Left colon (tissue), 2 donors: Measurements from ENCODE around the gene ANAPC15. TPM values are rescaled to one million over a fixed set of nuclear protein-coding genes. Genes with fewer than 3 reads are reported as not detected.
A peak's percentile ranks its signal among the peaks of the same experiment; 100 is the strongest.

Experiments
- ATAC-seq: fragments of 200-7000 bp; cut with Tn5 transposase; one replicate; pipeline ENCODE4 v1.9.1; 2020; ENCODE audit warnings: mild to moderate bottlenecking, moderate library complexity
- DNase-seq, 2 donors: peaks; one replicate each; pipeline ENCODE4 v3.0.0-alpha.2; 2020
- intact Hi-C, 2 donors: fragments of 100-400 bp; cut with DNase I in 1 of 2; cut with micrococcal nuclease in 1 of 2; formaldehyde crosslinking; loops; one replicate each; pipeline versions ENCODE4 v1.11.2 to v1.14.0; 2022; cut with DNase I, micrococcal nuclease
- total RNA-seq, 2 donors: library from RNA; stranded (reverse); fragmentation: NEBNext Ultra II Directional; extraction: Animal tissue kit (Norgen Biotek cat#: 25700); gene quantifications; one replicate each; pipeline ENCODE4 v1.2.1, GENCODE V29; 2021
- donor health status: DM: no; HTN: no; CAD: no.
- donor health status: DM: yes; HTN: yes; CAD: no.

The ANAPC15 gene
- total RNA-seq, 2 donors from 2014 or later, result 44.2 to 49.8 TPM

DNA sequence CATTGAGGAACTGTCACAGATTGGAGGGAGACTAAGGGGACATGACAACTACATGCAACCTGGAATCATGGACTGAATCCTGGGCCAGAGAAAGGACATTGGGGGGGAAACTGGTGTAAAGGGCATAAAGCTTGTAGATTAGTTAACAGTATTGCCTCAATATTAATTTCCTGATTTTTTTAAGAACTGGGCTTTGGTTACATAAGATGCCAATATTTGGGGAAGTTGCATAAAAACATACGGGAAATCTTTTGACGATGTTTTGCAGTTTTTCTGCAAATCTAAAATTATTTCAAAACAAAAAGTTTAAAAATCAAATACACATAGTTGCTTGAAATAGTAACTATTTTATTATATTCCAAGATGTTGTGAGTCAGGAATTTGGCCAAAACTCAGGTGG lies 20.2 kb upstream of the ANAPC15 start:
- ATAC-seq, result no peak
- intact Hi-C loops, result no loop called here

DNA sequence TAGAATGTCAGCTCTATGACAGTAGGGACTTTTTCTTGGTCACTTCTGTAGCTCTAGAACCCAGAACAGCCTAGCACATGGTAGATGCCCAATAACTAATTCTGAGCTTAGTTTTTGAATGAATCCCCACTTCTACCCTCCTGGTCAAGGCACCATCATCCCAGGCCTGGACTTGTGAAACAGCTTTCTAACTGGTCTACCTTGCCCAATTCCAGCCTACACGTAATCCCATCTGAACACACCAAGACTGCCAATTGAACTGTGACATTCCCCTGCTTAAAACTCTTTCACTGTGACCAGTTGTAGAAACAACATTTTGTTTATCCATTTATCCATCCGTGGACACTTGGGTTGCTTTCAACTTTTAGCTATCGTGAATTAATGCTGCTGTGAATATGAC lies 16.9 kb upstream of the ANAPC15 start:
- intact Hi-C loops, result no loop called here
- ATAC-seq, result no peak
- no peak for DNase-seq

More for the DNA sequence above, 20.2 kb upstream of the ANAPC15 start:
- DNase-seq, result no peak

DNA sequence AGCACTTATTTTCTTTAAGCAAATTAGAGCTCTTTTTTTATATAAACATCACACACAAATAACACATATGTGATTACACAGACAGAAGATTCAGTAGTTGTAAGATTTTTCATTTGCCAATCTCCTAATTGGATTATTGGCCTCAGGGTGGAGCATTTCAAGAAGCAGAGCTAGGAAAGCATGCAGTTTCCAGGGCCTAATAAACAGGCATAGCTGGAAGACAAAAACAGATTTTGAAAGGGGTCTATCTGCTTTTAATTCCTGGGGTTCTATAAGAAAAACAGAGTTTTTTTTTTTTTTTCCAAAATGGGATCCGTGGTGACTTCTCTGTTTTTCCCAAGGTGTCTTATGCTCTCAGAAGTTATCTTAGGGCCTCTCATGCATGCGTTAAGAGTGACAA lies 15.4 kb upstream of the ANAPC15 start:
- no peak for DNase-seq
- intact Hi-C loops, result no loop called here
- no peak for ATAC-seq

DNA sequence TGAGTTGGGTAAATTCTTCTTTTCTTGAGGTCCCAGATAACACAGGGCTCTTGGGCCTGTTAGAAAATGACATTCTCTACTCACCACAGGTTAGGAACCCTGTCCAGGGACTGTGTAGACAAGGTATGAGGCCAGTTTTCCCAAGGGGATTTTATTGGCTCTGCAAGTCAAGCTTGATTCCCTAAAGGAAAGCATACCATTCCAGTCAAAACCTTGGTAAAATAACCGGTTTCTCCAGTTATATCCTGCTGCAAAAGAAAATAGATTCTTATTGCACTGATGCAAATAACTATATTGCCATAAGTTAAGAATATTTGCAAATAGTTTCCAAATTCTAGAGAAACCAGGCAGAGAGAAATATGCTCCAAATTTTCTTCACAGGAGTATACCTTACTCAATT lies 13.5 kb upstream of the ANAPC15 start:
- no peak for DNase-seq
- ATAC-seq, result no peak
- intact Hi-C loops, result no loop called here

DNA sequence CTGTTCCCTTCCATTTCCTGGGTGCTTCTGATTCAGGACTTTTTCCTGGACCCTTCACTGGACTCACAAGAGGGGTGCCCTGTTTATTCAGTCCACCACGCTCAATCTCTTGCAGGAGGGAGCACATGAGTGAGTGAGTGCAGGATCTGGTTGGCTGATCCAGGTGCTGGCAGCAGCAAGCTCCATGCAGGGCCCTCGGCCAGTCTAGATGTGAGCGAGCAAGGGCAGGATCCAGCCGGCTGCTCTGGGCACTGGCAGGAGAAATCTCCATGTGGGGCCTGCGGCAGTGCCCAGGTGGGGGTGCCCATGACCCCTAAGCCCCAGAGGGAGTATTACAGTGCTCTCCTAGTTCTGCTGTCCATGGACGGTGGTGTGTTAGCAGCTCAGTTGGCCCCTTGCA lies 11.6 kb upstream of the ANAPC15 start:
- intact Hi-C loops, result no loop called here
- DNase-seq (no peak), ATAC-seq (no peak)

DNA sequence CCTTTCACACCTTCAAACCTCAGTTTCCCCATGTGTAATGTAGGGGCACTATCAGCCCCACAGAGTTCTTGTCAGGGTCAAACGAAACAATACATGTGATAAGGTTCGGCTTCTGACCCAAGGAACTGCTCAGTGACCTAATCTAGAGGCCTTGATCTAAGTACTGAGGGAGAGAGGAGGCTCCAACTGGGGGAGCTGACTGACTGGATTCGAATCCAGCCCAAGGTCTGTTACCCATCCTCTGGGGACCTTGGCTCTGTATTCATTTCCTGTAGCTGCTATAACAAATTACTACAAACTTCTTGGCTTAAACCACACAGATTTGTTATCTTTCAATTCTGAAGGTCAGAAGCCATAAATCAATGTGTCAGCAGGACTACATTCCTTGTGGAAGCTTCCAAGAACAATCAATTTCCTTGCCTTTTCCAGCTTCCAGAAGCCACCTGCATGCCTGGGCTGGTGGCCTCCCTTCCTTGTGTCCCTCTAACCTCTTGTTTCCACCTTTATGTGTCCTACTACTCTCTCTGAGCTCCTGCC lies 10.7 kb upstream of the ANAPC15 start:
- intact Hi-C loops, result no loop called here
- ATAC-seq (no peak), DNase-seq (no peak)

DNA sequence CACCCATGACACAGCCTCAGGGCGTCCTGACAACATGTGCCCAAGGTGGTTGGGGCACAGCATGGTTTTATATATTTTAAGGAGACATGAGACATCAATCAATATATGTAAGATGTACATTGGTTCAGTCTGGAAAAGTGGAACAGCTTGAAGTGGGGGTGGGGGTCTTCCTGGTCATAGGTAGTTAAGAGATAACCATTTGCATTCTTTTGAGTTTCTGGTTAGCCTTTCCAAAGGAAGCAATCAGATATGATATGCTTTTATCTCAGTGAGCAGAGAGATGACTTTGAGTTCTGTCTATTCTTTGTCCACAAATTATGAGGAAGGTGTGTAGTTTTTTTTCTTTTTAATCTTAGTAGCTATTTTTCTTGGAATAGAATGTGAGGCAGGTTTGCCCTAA lies 10.1 kb upstream of the ANAPC15 start:
- ATAC-seq (no peak), DNase-seq (no peak)
- intact Hi-C loops, result no loop called here

DNA sequence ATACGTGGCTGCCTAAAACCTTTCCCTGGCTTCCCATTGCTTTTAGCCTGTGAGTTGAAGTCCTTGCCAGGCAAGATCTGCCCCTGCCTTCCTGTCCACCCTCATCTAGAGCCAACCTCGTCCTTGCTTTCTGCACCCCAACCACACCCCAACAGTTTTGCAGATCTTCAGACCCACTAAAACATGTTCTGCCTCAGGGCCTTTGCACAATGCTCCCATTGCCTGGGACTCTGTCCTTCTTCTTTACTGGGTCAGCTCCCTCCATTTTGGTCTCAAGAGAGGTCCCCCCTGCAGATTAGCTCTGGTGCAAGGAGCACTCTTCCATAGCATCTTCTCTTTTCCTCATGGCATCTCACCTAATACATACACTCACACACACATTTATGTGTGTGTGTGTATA lies 8.4 kb upstream of the ANAPC15 start:
- no peak for DNase-seq
- ATAC-seq, result no peak
- intact Hi-C loops, result no loop called here

DNA sequence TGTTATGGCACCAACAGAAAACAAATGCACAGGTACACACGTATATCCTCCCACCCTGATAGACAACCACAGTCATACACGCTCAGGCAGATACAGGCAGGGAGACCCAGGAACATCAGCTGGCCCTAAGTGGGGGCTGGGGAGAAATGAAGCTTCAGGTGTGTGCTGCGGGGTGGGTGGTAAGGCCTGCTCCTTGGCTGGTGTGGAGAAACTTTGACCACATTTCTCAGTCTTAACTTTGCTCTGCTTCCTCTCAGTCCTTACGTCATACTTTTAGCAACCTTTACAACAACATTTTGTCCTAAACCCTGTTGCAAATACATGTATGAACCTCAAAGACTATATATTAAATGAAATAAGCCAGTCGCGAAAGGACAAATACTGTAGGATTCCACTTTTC lies 6.7 kb upstream of the ANAPC15 start:
- ATAC-seq (no peak), DNase-seq (no peak)
- intact Hi-C loops, result no loop called here

DNA sequence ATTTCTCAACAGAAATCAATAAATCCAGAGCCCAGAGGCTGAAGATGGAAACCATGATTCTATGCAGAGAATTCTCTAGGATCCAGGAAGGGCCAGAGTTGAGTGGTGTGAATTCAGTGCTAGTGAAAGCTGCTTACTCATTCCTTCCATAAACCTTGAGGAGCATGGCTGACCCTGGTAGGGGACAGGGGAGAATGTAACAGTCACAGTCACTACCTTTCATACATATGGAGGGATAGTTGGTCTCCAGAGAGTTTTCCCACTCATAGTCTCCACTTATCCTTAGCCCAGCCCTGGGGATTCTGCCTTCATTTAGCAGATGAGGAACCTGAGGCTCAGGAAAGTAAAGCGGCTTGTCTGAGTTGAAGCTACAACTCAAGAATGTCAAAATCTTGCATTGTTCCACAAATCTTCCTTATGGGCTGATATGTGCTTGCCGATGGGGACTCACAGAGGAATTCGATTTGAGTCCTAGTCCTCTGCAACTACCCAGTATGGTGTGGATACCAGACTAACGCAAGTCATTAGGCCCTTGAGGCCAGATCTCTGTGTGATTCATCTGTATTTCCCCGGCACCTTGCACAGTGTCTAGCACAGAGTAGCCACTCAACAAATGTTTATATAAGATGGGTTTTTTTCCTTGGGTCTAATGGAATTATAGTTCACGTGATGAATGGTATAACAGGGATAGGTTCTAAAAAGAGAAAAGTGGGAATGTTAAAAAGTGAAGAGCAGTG lies 3.7 kb upstream of the ANAPC15 start:
- ATAC-seq (no peak), DNase-seq (no peak)
- intact Hi-C loops, result no loop called here

DNA sequence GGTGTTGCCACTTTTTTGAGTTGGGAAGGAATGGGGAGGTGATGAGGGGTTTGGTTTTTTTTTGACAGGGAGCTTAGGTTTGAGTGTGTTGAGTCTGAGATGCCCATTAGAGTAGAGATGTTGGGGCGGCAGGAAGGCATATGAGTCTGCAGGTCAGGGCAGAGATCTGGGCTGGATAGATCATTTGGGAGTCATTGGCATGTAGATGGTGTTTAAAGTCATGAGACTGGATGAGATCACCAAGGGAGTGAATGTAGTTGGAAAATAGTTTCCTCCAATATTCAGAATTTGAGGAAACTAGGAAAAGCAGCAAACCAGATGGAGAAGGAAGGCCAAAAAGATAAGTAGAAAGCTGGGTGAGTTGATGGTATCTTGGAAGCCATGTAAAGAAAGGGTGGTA lies 2.1 kb upstream of the ANAPC15 start:
- DNase-seq (no peak), ATAC-seq (no peak)
- intact Hi-C loops, result no loop called here

DNA sequence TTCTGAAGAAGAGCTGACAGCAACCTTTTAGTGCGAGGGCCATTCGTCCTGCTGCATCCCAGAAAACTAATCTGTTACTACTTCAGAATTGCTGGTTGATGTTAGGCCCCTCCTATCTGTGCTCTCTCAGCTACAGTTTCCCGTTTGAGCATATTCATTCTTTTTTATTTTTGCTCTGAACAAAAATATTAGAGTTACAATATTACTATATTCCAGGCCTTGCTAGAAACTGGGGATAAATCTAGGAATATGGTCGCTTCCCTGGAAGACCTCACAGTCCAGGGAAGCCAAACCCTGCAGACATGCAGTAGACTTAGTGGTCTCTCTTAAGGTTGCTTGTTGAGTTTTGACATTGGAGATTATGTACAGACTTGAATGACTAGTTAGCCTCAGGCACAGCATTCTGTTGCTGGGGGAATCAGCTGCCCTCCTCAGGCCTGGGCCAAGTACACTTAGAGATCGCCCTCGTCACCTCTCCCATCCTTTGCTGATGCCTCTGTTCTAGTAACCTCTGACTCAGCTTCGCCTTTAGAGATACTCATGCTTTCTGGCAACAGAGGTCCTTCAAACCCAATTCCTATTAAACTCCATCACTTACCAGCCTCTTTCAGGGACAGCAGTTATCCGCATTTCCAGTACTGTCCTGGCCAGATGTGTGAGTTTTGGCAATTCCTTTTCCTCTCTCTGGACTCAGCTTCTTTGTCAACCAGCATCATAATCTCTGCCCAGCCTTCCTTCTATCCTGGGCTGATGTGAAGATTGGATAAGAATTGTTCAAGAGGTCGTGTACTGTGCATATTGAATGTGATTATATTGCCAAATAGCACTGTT lies 698 bp upstream of the ANAPC15 start:
- ATAC-seq (no peak), DNase-seq (no peak)
- intact Hi-C loops, result no loop called here

DNA sequence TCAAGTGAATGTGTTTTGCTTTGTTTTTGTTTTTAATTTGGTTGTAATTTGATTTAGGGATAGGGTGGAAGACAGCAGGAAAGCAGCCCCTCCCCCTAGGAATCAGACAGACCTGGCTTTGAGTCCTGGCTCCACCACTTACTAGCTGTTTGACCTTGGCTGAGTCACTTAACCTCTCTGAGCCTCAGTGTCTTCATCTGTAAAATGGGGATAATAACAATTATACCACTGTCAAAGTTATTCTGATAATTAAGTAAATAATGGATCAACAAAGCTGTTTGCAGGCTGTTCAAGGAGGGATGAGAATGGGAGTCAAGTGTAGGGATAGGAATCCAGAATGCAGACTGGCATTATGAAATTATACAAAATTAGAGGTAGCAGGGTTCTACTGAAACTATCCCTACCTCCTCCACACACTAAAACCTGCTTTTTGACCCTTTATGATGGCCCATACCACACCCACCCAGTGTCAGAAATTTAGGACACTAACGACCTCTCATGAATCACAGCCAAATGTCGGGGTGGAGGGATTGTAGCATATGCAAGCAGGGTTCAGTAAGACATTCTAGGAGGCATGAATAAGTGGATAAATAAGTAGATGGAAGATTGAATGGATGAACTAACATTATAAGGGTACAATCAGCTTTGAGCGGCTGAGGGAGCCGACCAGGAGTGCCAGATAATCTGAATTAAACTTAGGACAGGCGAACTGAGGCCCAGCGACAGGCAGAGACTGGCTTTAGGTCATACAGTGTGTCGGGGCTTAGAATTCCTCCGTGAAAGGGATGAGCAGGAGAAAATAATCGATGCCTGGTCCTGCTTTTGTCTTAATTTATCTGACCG lies 974 bp downstream of the ANAPC15 start:
- DNase-seq, result no peak
- intact Hi-C loops, result no loop called here

DNA sequence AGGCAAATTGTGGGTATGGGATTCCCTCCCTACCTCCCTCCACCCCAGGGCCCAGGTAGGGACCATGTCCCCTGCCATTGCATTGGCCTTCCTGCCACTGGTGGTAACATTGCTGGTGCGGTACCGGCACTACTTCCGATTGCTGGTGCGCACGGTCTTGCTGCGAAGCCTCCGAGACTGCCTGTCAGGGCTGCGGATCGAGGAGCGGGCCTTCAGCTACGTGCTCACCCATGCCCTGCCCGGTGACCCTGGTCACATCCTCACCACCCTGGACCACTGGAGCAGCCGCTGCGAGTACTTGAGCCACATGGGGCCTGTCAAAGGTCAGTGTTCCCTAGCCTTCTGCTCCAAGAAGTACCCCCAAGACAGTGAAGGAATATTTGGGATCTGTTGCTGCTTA lies 6.6 kb downstream of the ANAPC15 start, which contains the start of gene TOMT:
TOMT (plus strand) TSS at position 37 of the 400 bp plus-strand sequence; CDS start at position 65, 28 bp downstream.
- intact Hi-C loops, result no loop called here
- no peak for ATAC-seq
- DNase-seq, result no peak

More for the DNA sequence above, 974 bp downstream of the ANAPC15 start:
- no peak for ATAC-seq

DNA sequence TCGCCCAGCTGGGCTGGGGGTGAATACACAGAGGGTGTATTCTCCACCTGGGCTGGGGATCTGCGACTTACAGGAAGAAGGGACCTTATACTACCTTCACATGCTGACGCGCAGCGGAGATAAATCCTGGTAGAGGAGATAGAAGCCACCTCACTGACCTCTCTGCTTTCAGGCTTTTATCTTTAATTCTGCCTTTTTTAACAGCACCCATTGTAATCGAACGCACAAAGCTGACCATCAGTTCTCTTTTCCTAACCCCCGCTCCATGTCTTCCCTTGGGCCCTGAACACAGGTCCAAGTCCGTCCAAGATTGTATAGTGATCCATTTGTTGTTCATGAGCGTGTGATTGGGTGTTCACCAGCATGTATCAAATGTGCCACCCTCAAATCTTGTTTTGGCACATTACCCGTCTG lies 8.7 kb downstream of the ANAPC15 start:
- ATAC-seq, result no peak
- no peak for DNase-seq
- intact Hi-C loops, result no loop called here

DNA sequence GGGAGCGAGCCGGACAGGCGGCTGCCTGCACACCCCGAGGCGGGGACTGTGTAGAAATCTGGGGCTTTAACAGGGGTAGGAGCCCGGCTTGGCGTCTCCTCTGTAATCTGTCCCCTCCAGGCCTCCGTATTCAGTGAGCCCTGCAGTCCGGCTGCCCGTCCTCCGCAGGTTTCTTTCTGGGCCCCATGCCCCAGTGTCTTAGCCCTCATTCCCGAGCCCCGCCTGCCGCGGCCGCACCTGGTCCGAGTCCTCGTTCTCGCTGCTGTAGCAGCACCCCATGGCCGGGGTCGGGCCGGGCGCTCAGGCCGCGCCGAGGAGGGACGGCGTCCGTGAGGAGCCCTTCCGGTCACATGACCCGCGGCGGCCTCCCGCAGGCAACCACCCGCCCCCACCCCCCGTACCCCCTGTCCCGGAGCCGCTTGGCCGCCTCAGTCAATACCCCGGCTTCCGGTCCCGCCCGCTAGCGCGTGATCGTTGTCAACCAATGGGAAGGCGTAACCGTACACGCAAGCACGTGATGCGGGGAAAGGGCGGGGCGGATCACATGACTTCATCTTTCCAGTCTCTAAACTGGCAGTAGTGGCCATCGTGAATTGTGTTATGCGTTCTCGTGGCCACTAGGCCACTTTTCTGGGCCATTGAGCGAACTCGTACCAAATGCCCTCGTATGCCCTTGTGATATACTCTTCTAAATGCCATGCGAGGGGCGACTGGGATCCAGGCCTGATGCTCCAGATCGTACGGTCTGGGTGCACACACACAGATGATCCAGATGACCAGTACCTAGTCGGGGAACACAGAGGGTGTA lies 9.3 kb downstream of the ANAPC15 start, which contains the start of gene LAMTOR1:
LAMTOR1 (minus strand) TSS at position 352 of the 808 bp plus-strand sequence; CDS start at position 279, 73 bp downstream.
- DNase-seq (peak; percentile 100), ATAC-seq (peak; percentile 97)
- intact Hi-C loops, result no loop called here

DNA sequence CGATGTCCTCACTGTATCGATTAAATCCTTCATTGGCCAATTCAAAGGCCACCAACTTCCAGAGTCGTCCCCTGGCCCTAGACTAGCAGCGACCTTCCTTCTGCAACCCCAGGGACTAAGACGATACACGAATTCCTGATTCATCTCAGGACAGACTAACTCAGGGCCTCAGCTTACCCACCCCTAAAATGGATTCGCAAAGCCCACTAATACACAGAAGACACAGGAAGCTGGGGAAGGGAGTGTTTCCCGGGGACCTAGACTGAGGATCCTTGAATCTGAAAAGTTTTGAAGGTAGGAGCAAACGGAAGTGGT lies 9.9 kb downstream of the ANAPC15 start:
- ATAC-seq, result no peak
- intact Hi-C loops, result no loop called here
- DNase-seq, result no peak

DNA sequence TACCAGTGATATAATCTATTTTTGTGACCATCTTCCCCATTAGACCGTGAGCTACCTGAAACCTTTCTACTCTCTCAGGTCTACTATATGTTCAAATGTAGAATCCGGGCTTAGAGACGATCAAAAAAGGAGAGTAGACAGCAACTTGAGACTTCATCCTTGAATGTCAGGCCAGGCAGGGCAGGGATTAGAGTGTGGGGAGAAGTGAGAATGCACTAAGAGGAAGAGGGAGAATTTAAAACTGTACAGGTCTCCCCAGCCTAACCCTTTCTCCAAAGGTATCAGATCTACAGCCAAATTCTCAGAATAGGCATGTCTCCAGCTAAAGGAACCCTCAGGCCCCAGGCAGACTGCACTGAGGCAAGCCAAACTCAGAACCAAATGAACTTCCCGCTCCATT lies 10.3 kb downstream of the ANAPC15 start:
- ATAC-seq, result peak; percentile 0
- intact Hi-C loops, result no loop called here

More for the DNA sequence above, 10.3 kb downstream of the ANAPC15 start:
- DNase-seq, result no peak
